ENCODE data around the gene WNT16.

DNA sequence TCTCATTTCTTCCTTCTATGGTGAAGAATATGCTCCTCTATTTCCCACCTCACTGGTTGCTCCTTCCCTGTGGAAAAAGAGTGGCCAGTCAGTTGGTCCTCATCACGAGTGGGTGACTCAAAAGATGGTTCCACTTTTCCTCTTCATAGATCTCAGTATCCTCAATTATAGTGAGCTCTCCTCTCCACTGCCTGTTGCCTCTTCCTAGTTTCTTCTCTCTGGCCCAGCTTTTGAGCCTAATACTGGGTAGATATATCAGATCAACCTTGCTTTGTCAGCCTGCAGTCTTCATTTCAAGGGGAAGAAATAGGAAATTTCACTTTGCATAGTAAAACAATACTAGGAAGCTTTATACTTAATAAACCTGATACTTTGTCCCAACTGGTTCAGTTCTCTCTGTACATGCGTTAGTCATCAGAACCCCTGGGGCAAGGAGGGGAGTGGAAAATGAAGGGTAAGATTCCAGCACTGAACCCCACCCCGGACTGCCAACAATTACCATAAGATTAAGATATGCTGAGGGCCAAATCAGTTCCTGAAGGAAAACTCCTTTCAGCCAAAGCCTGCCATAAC is 15.5 kb upstream of the WNT16 start:
- TF ChIP-seq CTCF (conservative IDR thresholded peaks at IDR 0.05; ENCODE audit: low read length), result no peak
- no peak for TF ChIP-seq EZH2phosphoT487 (IDR thresholded peaks at IDR 0.05; ENCODE audit: borderline replicate concordance)

Data from Loucy (cell line).